Measurements from ENCODE around the gene FEN1. TPM values are rescaled to one million over a fixed set of nuclear protein-coding genes. Genes with fewer than 3 reads are reported as not detected.

FEN1 gene
- total RNA-seq, 1 experiment from 2014 or later: 89.5 TPM

DNA sequence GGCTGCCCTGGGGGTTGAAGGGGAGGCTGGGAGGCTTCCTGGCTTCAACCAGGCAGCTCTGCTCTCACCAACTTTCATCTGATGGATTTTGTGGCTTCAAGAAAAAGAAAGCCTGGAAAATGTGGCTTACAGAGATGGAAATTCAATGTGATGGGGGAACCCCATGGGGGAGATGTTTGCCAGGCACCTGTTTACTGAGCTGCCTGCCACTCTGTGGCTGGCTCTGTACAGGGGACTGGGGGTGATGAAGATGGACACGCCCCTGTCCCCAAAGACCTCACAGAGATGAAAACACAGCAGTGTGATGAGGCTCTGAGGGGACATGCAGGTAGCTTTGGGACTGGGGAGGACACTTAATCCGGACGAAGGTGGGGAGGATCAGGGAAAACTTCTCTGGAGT is 10.4 kb upstream of the FEN1 start:
- ChIA-PET CTCF (interaction anchor here (0.5 kb wide), 1 partner anchor 17 kb away, joined by 3 read pairs; no protein-coding TSS in a partner anchor), RAD21 (ENCODE audit: low non-redundant PET in 1 of 2, low total read pairs in 2 of 2, uncharacterized antibody in 2 of 2, unreplicated experiment in 2 of 2) (no interaction called here), POLR2A (interaction anchor here (1.1 kb wide), 1 partner anchor 9 kb away, joined by 3 read pairs; no protein-coding TSS in a partner anchor)
- H3K4me2 ChIP-seq (ENCODE audit: low read length): no peak overlapping the region
- no peaks in the 10 kb centered on the region for H3K9me2 ChIP-seq (ENCODE audit: insufficient read depth)
- no peaks in the 10 kb centered on the region for H3K9me3 ChIP-seq (ENCODE audit: control insufficient read depth in 1 of 2, insufficient read depth in 1 of 2, low read depth in 1 of 2, low read length in 2 of 2)
- DNase-seq (ENCODE audit: low read depth, low spot score): no peak
- no peaks in the 10 kb centered on the region for H3K79me2 ChIP-seq (ENCODE audit: insufficient read depth, low read length)
- H3K36me3 ChIP-seq (ENCODE audit: control insufficient read depth in 1 of 2, insufficient read depth in 2 of 2, low read length in 2 of 2): peaks cover 9 to 28% of the 10 kb centered on the region in 2 experiments; a peak in 3 of 4 replicates
- no peaks in the 10 kb centered on the region for H3K4me1 ChIP-seq (ENCODE audit: control insufficient read depth in 1 of 2, insufficient read depth in 2 of 2, low read length in 2 of 2)
- no peaks in the 10 kb centered on the region for H3K27me3 ChIP-seq (ENCODE audit: insufficient read depth, low read length)
- H3K4me3 ChIP-seq (replicated peaks in 1 of 2; ENCODE audit: low read depth in 1 of 2, low read length in 2 of 2): no peak overlapping the region
- no peak overlapping the region for H2AFZ ChIP-seq (ENCODE audit: low read depth, low read length, poor library complexity, severe bottlenecking)
- no peak overlapping the region for H3K9ac ChIP-seq (ENCODE audit: low read length)
- H3K27ac ChIP-seq (ENCODE audit: low read depth, low read length): no peak overlapping the region
- TF ChIP-seq CEBPB (IDR thresholded peaks at IDR 0.05; ENCODE audit: low read depth) (no peak), ZFX (IDR thresholded peaks at IDR 0.05) (no peak), CBX3 (IDR thresholded peaks at IDR 0.05; ENCODE audit: low read depth) (no peak), ZNF274 (IDR thresholded peaks at IDR 0.05; ENCODE audit: low read depth, low read length) (no peak), SIN3A (IDR thresholded peaks at IDR 0.05; ENCODE audit: low read depth) (no peak), TCF7L2 (IDR thresholded peaks at IDR 0.05; ENCODE audit: borderline replicate concordance, extremely low read depth, insufficient read depth, insufficient read length) (no peak), FOSL1 (IDR thresholded peaks at IDR 0.05; ENCODE audit: low read depth) (no peak), EZH2phosphoT487 (IDR thresholded peaks at IDR 0.05; ENCODE audit: borderline replicate concordance) (no peak), ELF1 (IDR thresholded peaks at IDR 0.05; ENCODE audit: borderline replicate concordance, low read depth) (no peak), EZH2 (IDR thresholded peaks at IDR 0.05) (no peak), SRF (IDR thresholded peaks at IDR 0.05; ENCODE audit: low read depth) (no peak), POLR2A (IDR thresholded peaks at IDR 0.05; ENCODE audit: borderline replicate concordance, extremely low read depth, insufficient read depth, insufficient read length) (no peak)
- TF ChIP-seq, protein P1, sequence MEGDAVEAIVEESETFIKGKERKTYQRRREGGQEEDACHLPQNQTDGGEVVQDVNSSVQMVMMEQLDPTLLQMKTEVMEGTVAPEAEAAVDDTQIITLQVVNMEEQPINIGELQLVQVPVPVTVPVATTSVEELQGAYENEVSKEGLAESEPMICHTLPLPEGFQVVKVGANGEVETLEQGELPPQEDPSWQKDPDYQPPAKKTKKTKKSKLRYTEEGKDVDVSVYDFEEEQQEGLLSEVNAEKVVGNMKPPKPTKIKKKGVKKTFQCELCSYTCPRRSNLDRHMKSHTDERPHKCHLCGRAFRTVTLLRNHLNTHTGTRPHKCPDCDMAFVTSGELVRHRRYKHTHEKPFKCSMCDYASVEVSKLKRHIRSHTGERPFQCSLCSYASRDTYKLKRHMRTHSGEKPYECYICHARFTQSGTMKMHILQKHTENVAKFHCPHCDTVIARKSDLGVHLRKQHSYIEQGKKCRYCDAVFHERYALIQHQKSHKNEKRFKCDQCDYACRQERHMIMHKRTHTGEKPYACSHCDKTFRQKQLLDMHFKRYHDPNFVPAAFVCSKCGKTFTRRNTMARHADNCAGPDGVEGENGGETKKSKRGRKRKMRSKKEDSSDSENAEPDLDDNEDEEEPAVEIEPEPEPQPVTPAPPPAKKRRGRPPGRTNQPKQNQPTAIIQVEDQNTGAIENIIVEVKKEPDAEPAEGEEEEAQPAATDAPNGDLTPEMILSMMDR (IDR thresholded peaks at IDR 0.05 in 2 of 3, conservative IDR thresholded peaks at IDR 0.05 in 1 of 3; ENCODE audit: borderline replicate concordance in 1 of 3, insufficient read depth in 1 of 3, low read depth in 2 of 3, low read length in 2 of 3): no peak
- TF ChIP-seq, protein P2, sequence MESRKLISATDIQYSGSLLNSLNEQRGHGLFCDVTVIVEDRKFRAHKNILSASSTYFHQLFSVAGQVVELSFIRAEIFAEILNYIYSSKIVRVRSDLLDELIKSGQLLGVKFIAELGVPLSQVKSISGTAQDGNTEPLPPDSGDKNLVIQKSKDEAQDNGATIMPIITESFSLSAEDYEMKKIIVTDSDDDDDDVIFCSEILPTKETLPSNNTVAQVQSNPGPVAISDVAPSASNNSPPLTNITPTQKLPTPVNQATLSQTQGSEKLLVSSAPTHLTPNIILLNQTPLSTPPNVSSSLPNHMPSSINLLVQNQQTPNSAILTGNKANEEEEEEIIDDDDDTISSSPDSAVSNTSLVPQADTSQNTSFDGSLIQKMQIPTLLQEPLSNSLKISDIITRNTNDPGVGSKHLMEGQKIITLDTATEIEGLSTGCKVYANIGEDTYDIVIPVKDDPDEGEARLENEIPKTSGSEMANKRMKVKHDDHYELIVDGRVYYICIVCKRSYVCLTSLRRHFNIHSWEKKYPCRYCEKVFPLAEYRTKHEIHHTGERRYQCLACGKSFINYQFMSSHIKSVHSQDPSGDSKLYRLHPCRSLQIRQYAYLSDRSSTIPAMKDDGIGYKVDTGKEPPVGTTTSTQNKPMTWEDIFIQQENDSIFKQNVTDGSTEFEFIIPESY (IDR thresholded peaks at IDR 0.05; ENCODE audit: extremely low read depth, insufficient replicate concordance, low read length): no peak
- TF ChIP-seq, protein P3, sequence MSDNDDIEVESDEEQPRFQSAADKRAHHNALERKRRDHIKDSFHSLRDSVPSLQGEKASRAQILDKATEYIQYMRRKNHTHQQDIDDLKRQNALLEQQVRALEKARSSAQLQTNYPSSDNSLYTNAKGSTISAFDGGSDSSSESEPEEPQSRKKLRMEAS (IDR thresholded peaks at IDR 0.05): no peak
- TF ChIP-seq, protein P4, sequence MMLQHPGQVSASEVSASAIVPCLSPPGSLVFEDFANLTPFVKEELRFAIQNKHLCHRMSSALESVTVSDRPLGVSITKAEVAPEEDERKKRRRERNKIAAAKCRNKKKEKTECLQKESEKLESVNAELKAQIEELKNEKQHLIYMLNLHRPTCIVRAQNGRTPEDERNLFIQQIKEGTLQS (IDR thresholded peaks at IDR 0.05): no peak
- TF ChIP-seq, protein P5, sequence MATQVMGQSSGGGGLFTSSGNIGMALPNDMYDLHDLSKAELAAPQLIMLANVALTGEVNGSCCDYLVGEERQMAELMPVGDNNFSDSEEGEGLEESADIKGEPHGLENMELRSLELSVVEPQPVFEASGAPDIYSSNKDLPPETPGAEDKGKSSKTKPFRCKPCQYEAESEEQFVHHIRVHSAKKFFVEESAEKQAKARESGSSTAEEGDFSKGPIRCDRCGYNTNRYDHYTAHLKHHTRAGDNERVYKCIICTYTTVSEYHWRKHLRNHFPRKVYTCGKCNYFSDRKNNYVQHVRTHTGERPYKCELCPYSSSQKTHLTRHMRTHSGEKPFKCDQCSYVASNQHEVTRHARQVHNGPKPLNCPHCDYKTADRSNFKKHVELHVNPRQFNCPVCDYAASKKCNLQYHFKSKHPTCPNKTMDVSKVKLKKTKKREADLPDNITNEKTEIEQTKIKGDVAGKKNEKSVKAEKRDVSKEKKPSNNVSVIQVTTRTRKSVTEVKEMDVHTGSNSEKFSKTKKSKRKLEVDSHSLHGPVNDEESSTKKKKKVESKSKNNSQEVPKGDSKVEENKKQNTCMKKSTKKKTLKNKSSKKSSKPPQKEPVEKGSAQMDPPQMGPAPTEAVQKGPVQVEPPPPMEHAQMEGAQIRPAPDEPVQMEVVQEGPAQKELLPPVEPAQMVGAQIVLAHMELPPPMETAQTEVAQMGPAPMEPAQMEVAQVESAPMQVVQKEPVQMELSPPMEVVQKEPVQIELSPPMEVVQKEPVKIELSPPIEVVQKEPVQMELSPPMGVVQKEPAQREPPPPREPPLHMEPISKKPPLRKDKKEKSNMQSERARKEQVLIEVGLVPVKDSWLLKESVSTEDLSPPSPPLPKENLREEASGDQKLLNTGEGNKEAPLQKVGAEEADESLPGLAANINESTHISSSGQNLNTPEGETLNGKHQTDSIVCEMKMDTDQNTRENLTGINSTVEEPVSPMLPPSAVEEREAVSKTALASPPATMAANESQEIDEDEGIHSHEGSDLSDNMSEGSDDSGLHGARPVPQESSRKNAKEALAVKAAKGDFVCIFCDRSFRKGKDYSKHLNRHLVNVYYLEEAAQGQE (IDR thresholded peaks at IDR 0.05; ENCODE audit: low read depth): no peak
- ATAC-seq: no peak
- H4K20me1 ChIP-seq (ENCODE audit: insufficient read depth): no peaks in the 10 kb centered on the region
- BruUV-seq (replicated peaks): no TSS peak
- intact Hi-C loops (cut with micrococcal nuclease): no loop called here

Data from HCT116 (cell line).